HFFc6 (cell line): Measurements from ENCODE around the gene CCT8L2. TPM values are rescaled to one million over a fixed set of nuclear protein-coding genes. Genes with fewer than 3 reads are reported as not detected.
"Not testable (repeated sequence)": the region's sequence is repeated elsewhere in the genome, so short reads cannot be mapped to it uniquely, and the experiment has no call there.

Source experiments
- DNase-seq: peaks from one replicate; pipeline ENCODE4 v3.0.0-alpha.2; 2018
- H3K27ac Mint-ChIP-seq: 2 replicates; pipeline ENCODE4 v1.8.0; 2020; ENCODE audit warnings: mild to moderate bottlenecking, mixed read lengths
- H3K27me3 Mint-ChIP-seq: 2 replicates; pipeline ENCODE4 v1.8.0; 2021; ENCODE audit warnings: mild to moderate bottlenecking, moderate library complexity, mixed read lengths; ENCODE audit not compliant: insufficient read depth
- H3K36me3 Mint-ChIP-seq: 2 replicates; pipeline ENCODE4 v1.8.0; 2021; ENCODE audit warnings: low read depth, mixed read lengths
- H3K4me1 Mint-ChIP-seq: 2 replicates; pipeline ENCODE4 v1.8.0; 2020; ENCODE audit warnings: low read depth, mixed read lengths
- H3K4me3 Mint-ChIP-seq: 2 replicates; pipeline ENCODE4 v1.8.0; 2020; ENCODE audit warnings: mild to moderate bottlenecking, moderate library complexity, mixed read lengths
- H3K9me3 Mint-ChIP-seq: 2 replicates; pipeline ENCODE4 v1.8.0; 2020; ENCODE audit warnings: mild to moderate bottlenecking, mixed read lengths
- CTCF ChIP-seq: fragments of 200-600 bp; sonication (generic); IDR thresholded peaks from 2 replicates; pipeline ENCODE4 v1.5.0; 2021; ENCODE audit warnings: antibody characterized with exemption, mild to moderate bottlenecking
- total RNA-seq, 6 experiments: library from RNA; stranded (reverse); fragmentation: NEBNext Ultra II Directional; extraction: Animal tissue kit (Norgen Biotek cat#: 25700); gene quantifications; 2 replicates in 1 of 6; 3 replicates in 5 of 6; pipeline ENCODE4 v1.2.3, GENCODE V29; 2021

CCT8L2 gene
- total RNA-seq, 6 experiments from 2014 or later = not detected

GRCh38 chr22:16608931-16609330 lies 16.3 kb upstream of the CCT8L2 start:
- H3K27me3 Mint-ChIP-seq = no peaks in the 10 kb centered on the region; the same call in 1 of the 2 replicates
- no peak for DNase-seq
- no peaks in the 10 kb centered on the region for H3K4me1 Mint-ChIP-seq
- peaks cover 5% of the 10 kb centered on the region; the same call in 1 of the 2 replicates for H3K36me3 Mint-ChIP-seq
- no peak for TF ChIP-seq CTCF
- H3K9me3 Mint-ChIP-seq = peaks cover 36% of the 10 kb centered on the region
- H3K4me3 Mint-ChIP-seq = no peak overlapping the region
- no peak overlapping the region for H3K27ac Mint-ChIP-seq

GRCh38 chr22:16604257-16604998 lies 11.8 kb upstream of the CCT8L2 start:
- H3K4me3 Mint-ChIP-seq, H3K4me1 Mint-ChIP-seq, H3K27me3 Mint-ChIP-seq, DNase-seq, H3K36me3 Mint-ChIP-seq, H3K27ac Mint-ChIP-seq: not testable (repeated sequence)
- H3K9me3 Mint-ChIP-seq = peaks cover 27% of the 10 kb centered on the region

- not testable (repeated sequence) for H3K27me3 Mint-ChIP-seq, H3K27ac Mint-ChIP-seq, H3K36me3 Mint-ChIP-seq, DNase-seq, H3K4me1 Mint-ChIP-seq, H3K4me3 Mint-ChIP-seq
- peaks cover 27% of the 10 kb centered on the region for H3K9me3 Mint-ChIP-seq
Observed at GRCh38 chr22:16603770-16604242, 11.2 kb upstream of the CCT8L2 start.

GRCh38 chr22:16603448-16603768 lies 10.8 kb upstream of the CCT8L2 start:
- no peak for TF ChIP-seq CTCF
- Mint-ChIP-seq H3K27ac (no peak overlapping the region), H3K9me3 (peaks cover 24% of the 10 kb centered on the region), H3K27me3 (peaks cover 3% of the 10 kb centered on the region; the same call in 1 of the 2 replicates), H3K4me1 (no peaks in the 10 kb centered on the region), H3K36me3 (peaks cover 8% of the 10 kb centered on the region; the same call in 1 of the 2 replicates), H3K4me3 (no peak overlapping the region)
- DNase-seq = no peak

- H3K9me3 Mint-ChIP-seq = peaks cover 20% of the 10 kb centered on the region
- H3K4me3 Mint-ChIP-seq, H3K4me1 Mint-ChIP-seq, H3K27me3 Mint-ChIP-seq, H3K27ac Mint-ChIP-seq, DNase-seq, H3K36me3 Mint-ChIP-seq: not testable (repeated sequence)
Observed at GRCh38 chr22:16602728-16603447, 10.3 kb upstream of the CCT8L2 start.

GRCh38 chr22:16602224-16602727 lies 9.7 kb upstream of the CCT8L2 start:
- not testable (repeated sequence) for H3K4me1 Mint-ChIP-seq, DNase-seq, H3K27me3 Mint-ChIP-seq, H3K27ac Mint-ChIP-seq, H3K4me3 Mint-ChIP-seq, H3K36me3 Mint-ChIP-seq
- H3K9me3 Mint-ChIP-seq = peaks cover 20% of the 10 kb centered on the region

GRCh38 chr22:16601437-16602223 lies 9.0 kb upstream of the CCT8L2 start:
- no peak overlapping the region for H3K27ac Mint-ChIP-seq
- peaks cover 3% of the 10 kb centered on the region; the same call in 1 of the 2 replicates for H3K27me3 Mint-ChIP-seq
- TF ChIP-seq CTCF = no peak
- DNase-seq = no peak
- H3K9me3 Mint-ChIP-seq = peaks cover 20% of the 10 kb centered on the region
- no peaks in the 10 kb centered on the region for H3K4me1 Mint-ChIP-seq
- peaks cover 8% of the 10 kb centered on the region; the same call in 1 of the 2 replicates for H3K36me3 Mint-ChIP-seq
- H3K4me3 Mint-ChIP-seq = no peak overlapping the region

GRCh38 chr22:16600644-16601436 lies 8.2 kb upstream of the CCT8L2 start:
- H3K9me3 Mint-ChIP-seq = peaks cover 26% of the 10 kb centered on the region
- not testable (repeated sequence) for DNase-seq, H3K36me3 Mint-ChIP-seq, H3K27me3 Mint-ChIP-seq, H3K27ac Mint-ChIP-seq, H3K4me3 Mint-ChIP-seq, H3K4me1 Mint-ChIP-seq

GRCh38 chr22:16599648-16600047 lies 7.0 kb upstream of the CCT8L2 start:
- DNase-seq, H3K36me3 Mint-ChIP-seq, H3K4me1 Mint-ChIP-seq, H3K27me3 Mint-ChIP-seq, H3K4me3 Mint-ChIP-seq, H3K27ac Mint-ChIP-seq: not testable (repeated sequence)
- H3K9me3 Mint-ChIP-seq = peaks cover 34% of the 10 kb centered on the region
